ENCODE data around the gene CHRM1. TPM values are rescaled to one million over a fixed set of nuclear protein-coding genes. Genes with fewer than 3 reads are reported as not detected.
"Not testable (repeated sequence)": the region's sequence is repeated elsewhere in the genome, so short reads cannot be mapped to it uniquely, and the experiment has no call there.

Gene CHRM1
- total RNA-seq, 2 donors from 2014 or later = 1.2 to 1.8 TPM

DNA sequence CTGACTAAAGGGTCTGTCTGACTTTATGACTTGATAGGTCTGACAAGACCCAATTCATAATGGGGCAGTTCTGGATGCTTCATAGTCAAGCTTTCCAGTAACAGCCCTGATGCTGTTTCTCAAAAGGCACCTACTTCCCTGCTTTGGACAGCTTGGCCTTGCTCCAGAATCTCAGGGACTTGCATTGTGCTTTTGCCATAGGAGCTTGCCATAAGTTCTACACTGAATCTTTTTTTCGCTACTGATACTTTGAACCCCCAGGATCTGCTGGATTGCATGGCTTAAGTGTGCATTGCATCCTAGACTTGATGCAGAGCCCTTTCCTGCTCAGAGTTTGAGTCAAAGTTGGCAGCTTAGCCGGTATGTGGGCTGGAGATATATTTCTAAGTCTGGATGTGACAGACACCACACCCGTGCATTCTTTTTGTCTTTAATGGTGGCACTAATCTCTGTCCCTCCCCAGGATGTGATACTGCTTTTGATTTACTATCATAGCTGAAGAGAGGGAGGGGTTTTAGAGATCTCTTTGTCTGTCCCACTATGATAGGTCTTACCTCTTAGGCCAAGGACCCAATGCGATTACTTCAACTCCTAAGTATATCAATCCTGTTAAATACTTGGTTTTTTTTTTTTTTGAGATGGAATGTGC lies 57.4 kb downstream of the CHRM1 start:
- Histone ChIP-seq H3K9ac (ENCODE audit: low read depth in 2 of 2, low read length in 2 of 2) (no peak overlapping the region), H3K4me1 (no peaks in the 10 kb centered on the region), H3K9me3 (no peaks in the 10 kb centered on the region), H3K36me3 (no peaks in the 10 kb centered on the region), H3K4me3 (no peak overlapping the region), H3K27me3 (no peaks in the 10 kb centered on the region), H3K27ac (no peak overlapping the region)
- intact Hi-C loops (cut with DNase I) = loop anchor here (5.0 kb wide), 1 partner anchor 77 kb away; the partner anchor contains the start of gene TMEM179B
- no peak for DNase-seq
- no peak for TF ChIP-seq CTCF (IDR thresholded peaks at IDR 0.05)

DNA sequence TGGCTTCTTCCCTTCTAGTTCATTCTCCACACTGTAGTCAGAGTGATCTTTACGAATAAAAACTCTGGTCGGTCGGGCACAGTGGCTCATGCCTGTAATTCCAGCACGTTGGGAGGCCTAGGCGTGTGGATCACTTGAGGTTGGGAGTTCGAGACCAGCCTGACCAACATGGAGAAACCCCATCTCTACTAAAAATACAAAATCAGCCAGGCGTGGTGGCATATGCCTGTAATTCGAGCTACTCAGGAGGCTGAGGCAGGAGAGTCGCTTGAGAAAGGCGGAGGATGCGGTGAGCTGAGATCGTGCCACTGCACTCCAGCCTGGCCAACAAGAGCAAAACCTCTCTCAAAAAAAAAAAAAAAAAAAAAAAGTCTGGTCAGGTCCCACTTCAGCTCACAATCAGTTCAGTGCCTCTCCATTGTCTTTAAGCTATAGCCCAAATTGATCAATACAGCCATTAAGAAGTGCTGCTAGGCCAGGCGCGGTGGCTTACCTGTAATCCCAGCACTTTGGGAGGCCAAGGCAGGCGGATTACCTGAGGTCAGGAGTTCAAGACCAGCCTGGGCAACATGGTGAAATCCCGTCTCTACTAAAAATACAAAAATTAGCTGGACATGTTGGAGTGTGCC lies 59.5 kb downstream of the CHRM1 start:
- not testable (repeated sequence) for H3K36me3 ChIP-seq; H3K9me3 ChIP-seq; H3K27ac ChIP-seq; H3K9ac ChIP-seq (ENCODE audit: low read depth in 2 of 2, low read length in 2 of 2); H3K4me1 ChIP-seq; H3K4me3 ChIP-seq; DNase-seq; H3K27me3 ChIP-seq
- intact Hi-C loops (cut with DNase I) = loop anchor here (5.0 kb wide), 1 partner anchor 74 kb away; the partner anchor contains the start of gene TMEM179B

DNA sequence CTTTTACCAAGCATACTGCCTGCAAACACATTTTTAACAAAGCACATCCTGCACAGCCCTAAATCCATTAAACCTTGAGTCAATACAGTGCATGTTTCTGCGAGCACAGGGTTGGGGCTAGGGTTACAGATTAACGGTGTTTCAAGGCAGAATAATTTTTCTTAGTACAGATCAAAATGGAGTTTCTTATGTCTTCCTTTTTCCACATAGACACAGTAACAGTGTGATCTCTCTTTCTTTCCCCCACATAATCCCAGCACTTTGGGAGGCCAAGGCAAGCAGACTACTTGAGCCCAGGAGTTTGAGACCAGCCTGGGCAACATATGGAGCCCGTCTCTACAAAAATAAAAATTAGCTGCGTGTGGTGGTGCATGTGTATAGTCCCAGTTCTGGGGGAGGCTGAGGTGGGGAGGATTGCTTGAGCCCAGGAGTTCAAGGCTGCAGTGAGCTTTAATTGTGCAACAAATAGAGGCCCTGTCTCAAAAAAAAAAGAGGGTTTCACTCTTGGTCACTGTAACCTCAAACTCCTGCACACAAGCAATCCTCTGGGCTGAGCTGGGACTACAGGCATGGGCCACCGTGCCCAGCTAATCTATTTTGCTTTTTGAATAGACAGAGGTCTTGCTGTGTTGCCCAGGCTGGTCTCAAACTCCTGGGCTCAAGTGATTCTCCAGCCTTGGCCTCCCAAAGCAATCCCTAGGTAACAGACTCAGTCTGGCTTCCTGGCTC lies 60.2 kb downstream of the CHRM1 start:
- intact Hi-C loops (cut with DNase I) = loop anchor here (5.0 kb wide), 1 partner anchor 74 kb away; the partner anchor contains the start of gene TMEM179B
- Histone ChIP-seq H3K9me3 (no peaks in the 10 kb centered on the region), H3K4me3 (no peak overlapping the region), H3K4me1 (no peaks in the 10 kb centered on the region), H3K36me3 (no peaks in the 10 kb centered on the region), H3K27me3 (no peaks in the 10 kb centered on the region), H3K9ac (ENCODE audit: low read depth in 2 of 2, low read length in 2 of 2) (no peak overlapping the region), H3K27ac (no peak overlapping the region)
- no peak for TF ChIP-seq CTCF (IDR thresholded peaks at IDR 0.05)
- no peak for DNase-seq

GRCh38 chr11:62859281-62859703 lies 61.9 kb downstream of the CHRM1 start:
- H3K27ac ChIP-seq; H3K4me1 ChIP-seq; H3K9me3 ChIP-seq; H3K27me3 ChIP-seq; intact Hi-C loops (cut with DNase I); H3K36me3 ChIP-seq; H3K4me3 ChIP-seq; H3K9ac ChIP-seq (ENCODE audit: low read depth in 2 of 2, low read length in 2 of 2); DNase-seq: not testable (repeated sequence)

Other genes starting within 250 kb of the CHRM1 start
- 10 to 100 TPM; 13.9 to 23.2 TPM for gene UQCC3, start 249.7 kb downstream of the CHRM1 start, total RNA-seq
- gene LBHD1, start 249.1 kb downstream of the CHRM1 start, total RNA-seq = 10 to 100 TPM in 1 of 2 donors, 1 to 10 TPM in 1; 7.1 to 12.3 TPM
- 10 to 100 TPM; 74.8 to 87.8 TPM for gene UBXN1, start 242.3 kb downstream of the CHRM1 start, total RNA-seq
- gene LRRN4CL, start 231.8 kb downstream of the CHRM1 start, total RNA-seq = 1 to 10 TPM in 1 of 2 donors, under 1 TPM in 1; 0.82 to 3.3 TPM
- gene BSCL2, start 213.9 kb downstream of the CHRM1 start, total RNA-seq = 10 to 100 TPM; 36.5 to 65.5 TPM
- under 1 TPM in 1 of 2 donors, not detected in 1; 0.56 TPM for gene GNG3, start 213.7 kb downstream of the CHRM1 start, total RNA-seq
- 10 to 100 TPM; 50.5 to 59.3 TPM for gene HNRNPUL2, start 193.9 kb downstream of the CHRM1 start, total RNA-seq
- gene TTC9C, start 192.9 kb downstream of the CHRM1 start, total RNA-seq = 10 to 100 TPM; 34.2 to 39.8 TPM
- 10 to 100 TPM; 10.8 to 18.7 TPM for gene ZBTB3, start 167.2 kb downstream of the CHRM1 start, total RNA-seq
- 10 to 100 TPM; 40.3 to 54.5 TPM for gene POLR2G, start 159.8 kb downstream of the CHRM1 start, total RNA-seq
- gene TAF6L, start 150.0 kb downstream of the CHRM1 start, total RNA-seq = 10 to 100 TPM; 15.3 to 26.6 TPM
- 10 to 100 TPM; 46.7 to 54.5 TPM for gene TMEM179B, start 134.0 kb downstream of the CHRM1 start, total RNA-seq
- gene TMEM223, start 129.4 kb downstream of the CHRM1 start, total RNA-seq = 10 to 100 TPM; 15.8 to 26.0 TPM
- 10 to 100 TPM; 39.2 to 50.9 TPM for gene NXF1, start 115.9 kb downstream of the CHRM1 start, total RNA-seq
- gene STX5, start 89.3 kb downstream of the CHRM1 start, total RNA-seq = 10 to 100 TPM; 38.0 to 43.3 TPM
- gene TEX54, start 88.5 kb downstream of the CHRM1 start, total RNA-seq = not detected
- 10 to 100 TPM; 27.4 to 43.3 TPM for gene WDR74, start 81.8 kb downstream of the CHRM1 start, total RNA-seq
- gene SLC3A2, start 40.5 kb downstream of the CHRM1 start, total RNA-seq = 100 to 1,000 TPM in 1 of 2 donors, 10 to 100 TPM in 1; 70.4 to 116 TPM
- not detected for gene SLC22A6, start 63.6 kb upstream of the CHRM1 start, total RNA-seq
- gene SLC22A8, start 94.5 kb upstream of the CHRM1 start, total RNA-seq = not detected
- gene SLC22A24, start 222.9 kb upstream of the CHRM1 start, total RNA-seq = not detected

Data from colonic mucosa (tissue), 4 donors.